GM19438 (cell line): ENCODE data around the gene GLIS1.
"Not testable (repeated sequence)": the region's sequence is repeated elsewhere in the genome, so short reads cannot be mapped to it uniquely, and the experiment has no call there.

Source experiments
- ATAC-seq: cut with Tn5 transposase; IDR thresholded peaks from one replicate; pipeline ENCODE4 v1.9.1; 2021; ENCODE audit warnings: low read depth; ENCODE audit not compliant: unreplicated experiment

Gene GLIS1

DNA sequence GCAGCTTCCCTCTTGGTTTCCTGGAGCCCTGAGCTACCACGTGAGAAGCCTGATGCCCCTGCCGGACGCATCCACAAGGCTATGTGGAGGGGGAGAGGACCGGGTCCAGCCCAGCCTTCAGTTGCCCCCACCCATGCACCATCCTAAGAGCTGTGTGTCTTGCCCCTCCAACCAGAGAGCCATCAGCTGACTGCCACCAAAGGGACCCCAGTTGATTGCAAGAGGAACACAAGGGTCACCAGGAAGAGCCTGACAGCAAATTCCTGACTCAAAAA lies 81.5 kb downstream of the GLIS1 start:
- ATAC-seq, result no peak

DNA sequence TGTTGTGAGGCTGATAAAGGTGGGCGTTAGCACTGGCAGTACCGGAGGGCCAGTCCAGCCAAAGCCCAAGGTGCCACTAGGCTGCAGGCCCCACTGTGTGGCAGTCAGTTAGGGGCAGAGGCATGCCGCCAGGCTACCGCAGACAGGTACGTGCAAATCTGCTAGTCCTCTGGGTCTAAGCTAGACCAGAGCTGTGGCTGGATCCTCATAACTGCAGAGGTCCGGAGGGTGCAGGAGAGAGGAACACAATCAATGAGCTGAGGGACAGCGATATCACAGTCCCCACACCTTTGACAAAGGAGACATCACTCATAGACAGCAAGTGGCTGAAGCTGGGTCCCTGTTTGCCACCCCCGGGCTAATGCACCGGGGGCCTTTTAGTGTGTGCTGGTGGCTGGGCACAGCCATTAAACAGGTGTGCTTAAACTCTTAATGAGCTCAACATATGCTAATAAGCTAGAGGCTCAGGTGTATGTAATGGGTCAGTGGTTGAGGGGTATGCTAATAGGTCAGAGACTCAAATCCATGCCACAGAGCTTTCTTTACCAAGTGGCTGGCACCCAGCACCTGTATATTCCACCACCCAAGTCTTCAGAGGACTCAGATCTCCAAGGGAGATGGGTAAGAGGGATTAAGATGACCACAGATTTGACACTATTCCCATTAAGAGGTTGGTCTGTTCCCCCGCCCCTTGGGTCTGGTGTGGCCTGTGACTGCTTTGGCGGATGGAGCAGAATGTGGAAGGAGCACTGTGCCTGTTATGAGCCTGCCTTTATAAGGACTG lies 82.0 kb downstream of the GLIS1 start:
- no peak for ATAC-seq

DNA sequence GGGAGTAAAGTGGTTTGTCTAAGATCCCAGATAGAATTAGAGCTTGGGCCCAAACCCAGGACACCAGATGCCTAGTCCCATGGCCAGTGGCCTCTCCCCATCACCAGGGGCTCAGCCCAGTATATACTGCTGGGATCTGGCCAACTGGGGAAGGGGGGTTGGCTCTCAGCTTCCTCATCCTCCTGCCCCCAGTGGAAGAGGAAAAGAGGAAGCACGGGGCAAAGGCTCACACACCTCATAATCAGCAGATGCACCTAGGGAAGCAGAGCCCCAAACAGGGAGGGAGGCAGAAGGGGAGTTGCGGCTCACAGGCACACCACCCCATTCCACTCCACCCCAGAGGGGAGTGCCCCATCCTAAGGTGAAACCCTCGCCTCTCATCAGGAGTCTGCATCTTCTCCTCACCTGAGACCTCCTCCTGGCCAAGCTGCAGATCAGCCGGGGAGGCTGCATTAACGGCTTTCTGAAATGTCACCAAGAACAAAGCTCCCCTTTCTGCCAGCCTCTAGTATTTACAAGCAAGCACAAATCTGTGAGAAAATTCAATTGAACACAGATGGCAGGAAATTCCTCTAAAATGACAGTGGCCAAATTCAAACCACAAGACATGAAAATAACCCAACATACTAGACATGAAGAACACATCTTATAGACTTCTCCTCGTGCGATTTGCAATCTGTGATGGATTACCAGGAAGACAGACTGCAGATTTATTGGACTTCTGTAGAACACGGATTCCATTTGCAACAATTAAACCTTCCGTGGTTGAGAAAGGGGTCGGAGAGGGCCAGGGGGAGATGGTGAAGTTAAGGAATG lies 82.8 kb downstream of the GLIS1 start:
- ATAC-seq, result no peak

DNA sequence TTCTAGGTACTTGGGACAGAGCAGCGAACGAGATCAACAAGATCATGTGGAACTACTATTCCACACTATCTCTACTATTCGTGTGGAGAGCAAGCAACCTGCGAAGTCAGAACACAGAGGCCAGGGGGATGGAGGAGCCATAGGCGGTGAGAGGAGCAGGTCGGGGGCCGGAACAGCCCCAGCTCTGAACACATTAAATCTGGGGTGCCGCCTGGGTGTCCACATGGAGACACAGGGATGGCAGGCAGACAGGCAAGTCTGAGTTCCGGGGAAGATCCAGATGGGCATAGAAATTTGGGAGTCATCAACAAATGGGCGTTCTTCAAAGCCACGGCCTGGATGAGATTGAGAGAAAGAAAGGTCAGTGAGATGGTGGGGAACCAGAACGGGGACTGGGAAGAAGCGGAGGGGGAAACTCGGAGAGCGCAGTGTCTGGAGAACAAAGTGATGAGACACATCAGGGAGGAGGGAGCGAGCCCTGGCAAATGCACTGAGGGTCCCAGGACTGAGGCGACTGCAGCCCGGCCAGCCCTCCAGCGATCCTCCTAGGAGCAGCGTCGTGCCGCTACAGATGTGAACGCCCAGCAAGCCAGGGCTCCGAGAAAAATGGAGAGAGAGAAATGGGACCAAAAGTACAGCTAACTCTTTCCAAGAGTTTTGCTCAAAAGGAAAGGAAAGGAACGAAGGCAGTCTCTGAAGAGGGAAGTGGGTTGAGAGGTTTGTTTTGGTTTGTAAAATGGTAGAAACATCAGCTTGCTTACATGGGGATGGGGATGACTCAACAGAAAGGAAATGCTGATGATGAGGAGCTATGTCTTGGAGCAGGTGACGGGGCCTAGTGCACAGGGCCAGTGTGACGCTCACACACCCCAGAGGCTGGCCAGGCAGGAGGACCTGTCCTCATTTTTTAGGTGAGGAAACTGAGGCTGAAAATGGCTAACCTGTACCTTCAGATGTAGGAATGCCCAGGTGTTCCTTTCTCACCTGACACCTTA lies 84.5 kb downstream of the GLIS1 start:
- no peak for ATAC-seq

DNA sequence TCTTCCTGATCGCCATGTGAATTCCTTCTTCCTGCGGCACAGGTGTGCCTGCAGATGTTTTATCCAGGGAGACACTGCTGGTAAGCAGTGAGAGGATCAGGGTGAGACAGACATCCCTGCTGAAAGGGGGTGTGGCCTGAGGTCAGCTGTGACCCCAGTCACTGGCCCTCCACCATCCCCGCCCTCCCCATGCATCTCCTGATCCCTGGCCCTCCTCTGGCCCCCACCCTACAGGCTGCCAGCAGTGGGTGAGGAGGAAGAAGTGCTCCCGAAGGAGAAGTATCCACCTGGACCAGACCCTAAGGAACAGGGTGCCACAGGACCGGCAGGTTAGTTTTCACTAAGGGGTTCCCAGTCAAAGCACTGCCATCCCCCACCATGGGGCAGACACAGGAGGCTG lies 85.3 kb downstream of the GLIS1 start:
- no peak for ATAC-seq

DNA sequence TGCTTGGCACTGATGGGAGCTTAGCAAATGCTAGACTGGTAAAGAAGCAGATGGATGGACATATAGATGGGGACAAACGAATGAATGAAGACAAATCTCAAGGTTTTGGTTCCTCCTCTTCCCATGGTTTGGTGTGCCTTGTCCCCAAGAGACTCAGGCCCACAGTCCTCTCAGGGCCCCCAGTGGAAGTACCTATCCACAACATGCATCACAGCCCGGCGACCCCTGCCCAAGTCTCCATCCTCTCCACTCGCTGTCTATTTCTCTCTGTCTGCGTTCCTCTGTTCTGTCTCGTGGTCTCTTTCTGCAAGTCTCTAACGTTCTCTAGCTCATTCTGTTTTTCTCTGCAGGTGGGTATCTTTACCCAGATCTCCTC lies 85.8 kb downstream of the GLIS1 start:
- no peak for ATAC-seq

DNA sequence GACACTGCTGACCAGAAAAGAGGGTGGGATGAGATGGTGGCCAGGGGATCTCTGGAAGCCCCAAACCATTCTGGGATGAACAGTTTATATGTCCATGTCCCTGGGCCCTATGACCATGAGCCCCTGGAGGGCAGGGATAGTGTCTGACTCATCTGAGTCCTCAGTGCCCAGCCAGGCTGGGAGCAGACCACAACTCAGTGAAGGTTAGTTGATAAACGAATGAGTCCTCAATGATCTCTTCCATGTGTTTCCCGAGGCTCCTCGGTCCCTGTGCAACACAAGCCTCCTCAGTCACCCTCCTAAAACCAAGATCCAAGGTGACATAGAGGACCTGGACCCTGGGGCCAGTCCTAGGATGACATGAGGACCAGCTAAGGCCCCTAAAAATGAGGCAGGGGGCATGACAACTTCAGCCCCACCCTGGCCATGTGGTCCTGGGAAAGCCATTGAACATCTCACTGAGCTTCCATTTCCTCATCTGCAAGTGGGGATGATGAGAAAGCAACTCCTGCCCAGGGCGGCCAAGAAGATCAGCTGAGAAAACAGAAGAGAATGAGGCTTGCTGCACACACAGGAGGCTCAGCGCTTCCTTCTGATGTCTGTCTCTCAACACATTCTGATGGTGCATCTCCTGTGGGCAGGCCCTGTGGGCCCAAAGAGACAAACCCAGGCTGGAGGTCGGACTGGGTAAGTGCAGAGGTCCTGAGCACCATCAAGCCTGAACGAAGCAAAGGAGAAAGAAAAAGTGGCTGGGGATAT lies 86.3 kb downstream of the GLIS1 start:
- ATAC-seq, result no peak

DNA sequence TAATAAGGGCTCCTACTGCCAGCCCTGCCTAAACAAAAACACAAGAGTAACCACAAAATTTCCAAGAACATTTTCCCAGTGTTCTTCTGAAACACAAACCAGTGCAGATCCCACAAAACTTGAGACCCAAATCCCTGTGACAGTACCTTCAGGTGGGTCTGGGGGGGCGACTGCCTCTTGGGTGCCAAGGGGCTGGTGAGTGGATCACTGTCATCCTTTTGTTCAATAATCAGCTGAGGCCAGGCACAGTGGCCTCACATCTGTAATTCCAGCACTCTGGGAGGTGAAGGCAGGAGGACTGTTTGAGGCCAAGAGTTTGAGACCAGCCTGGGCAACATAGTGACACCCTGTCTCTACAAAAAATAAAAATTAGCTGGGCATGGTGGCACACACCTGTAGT lies 87.6 kb downstream of the GLIS1 start:
- no peak for ATAC-seq

DNA sequence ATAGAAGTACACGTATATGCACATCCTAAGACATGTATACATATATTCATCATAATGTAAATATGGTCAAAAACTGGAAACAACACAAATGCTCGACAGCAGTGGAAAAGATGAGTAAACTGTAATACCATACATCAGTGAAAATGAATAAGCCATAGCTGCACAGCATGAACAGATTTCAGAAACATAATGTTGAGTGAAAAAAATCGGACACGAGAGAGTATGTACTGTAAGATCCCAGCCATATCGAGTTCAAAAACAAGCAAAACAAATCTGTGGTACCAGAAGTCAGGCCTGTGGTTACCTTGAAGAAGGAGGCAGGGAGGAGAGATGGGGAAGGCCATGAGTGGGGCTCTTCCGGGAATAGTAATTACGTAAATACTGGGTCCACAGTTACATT lies 90.4 kb downstream of the GLIS1 start:
- no peak for ATAC-seq

DNA sequence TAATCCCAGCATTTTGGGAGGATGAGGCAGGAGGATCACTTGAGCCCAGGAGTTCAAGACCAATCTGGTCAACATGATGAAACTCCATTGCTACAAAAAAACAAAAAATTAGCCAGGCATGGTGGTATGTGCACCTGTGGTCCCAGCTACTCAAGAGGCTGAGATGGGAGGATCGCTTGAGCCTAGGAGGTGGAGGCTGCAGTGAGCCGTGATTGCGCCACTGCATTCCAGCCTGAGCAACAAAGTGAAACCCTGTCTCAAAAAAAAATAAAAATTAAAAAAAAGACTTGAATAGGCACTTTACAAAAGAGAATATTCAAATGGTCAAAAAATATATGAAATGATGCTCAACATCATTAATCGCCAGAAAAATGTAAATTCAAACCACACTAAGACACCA lies 91.0 kb downstream of the GLIS1 start:
- ATAC-seq, result not testable (repeated sequence)

DNA sequence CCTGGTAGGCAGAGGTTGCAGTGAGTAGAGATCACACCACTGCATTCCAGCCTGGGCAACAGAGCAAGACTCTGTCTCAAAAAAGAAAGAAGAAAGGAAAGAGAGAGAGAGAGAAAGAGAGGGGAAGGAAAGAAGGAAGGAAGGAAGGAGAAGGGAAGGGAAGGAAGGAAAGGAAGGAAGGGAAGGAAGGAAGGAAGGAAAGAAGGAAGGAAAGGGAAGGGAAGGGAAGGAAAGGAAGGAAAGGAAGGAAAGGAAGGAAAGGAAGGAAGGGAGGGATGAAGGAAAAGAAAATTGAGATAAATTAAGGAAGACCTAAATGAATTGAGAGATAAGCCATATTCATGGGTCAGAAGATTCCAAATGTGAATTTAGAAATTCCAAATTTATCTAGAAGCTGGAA lies 92.2 kb downstream of the GLIS1 start:
- ATAC-seq, result no peak

DNA sequence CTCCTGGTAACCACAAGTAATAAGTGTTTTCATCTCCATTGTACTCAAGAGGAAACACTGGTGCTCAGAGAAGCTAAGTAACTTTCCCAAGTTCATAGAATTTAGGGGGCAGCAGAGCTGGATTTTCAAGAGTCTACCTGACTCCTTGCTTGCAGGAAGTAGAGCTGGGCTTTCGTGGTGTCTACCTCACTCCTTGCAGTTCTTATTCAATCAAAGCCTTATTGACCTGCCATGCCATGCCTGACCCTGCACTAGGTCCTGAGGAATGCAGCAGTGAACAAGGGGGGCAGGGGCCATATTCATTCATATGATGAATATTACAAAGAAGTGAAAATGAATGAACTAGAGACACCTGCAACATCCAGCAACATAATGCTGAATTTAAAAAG lies 93.3 kb downstream of the GLIS1 start:
- ATAC-seq, result no peak

DNA sequence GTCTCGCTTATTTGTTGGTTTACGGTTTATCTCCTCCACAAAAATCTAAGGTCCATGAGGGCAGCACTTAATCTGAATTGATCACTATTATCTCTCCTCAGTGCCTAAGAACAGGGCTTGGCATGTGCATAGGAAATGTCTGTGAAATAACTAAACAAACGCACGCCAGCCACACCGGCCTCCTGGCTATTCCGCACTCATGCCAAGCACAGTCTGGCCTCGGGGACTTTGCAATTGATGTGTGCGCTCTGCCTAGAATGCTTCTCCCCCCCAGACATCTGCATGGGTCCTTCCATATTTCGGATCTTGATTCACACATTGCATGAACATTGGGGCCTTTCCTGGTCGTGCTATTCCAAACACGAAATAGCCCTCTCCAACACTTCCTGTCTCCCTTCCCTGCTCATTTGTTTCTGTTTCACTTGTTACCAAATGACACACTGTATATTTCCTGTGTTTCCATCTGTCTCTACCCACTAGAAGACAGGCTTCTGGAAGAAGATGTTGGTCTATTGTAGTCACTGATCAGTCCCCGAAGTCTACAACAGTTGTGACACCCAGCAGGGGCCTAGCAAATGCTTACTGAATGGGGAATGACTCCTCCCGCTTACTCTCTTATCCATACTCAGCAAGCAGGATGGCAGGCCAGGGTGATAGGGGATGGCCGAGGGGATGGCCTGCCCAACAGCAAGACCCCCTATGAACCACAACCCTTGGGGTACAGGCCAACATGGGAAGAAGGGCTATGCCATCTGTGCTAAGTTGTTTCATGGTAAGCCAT lies 93.9 kb downstream of the GLIS1 start:
- ATAC-seq, result no peak

DNA sequence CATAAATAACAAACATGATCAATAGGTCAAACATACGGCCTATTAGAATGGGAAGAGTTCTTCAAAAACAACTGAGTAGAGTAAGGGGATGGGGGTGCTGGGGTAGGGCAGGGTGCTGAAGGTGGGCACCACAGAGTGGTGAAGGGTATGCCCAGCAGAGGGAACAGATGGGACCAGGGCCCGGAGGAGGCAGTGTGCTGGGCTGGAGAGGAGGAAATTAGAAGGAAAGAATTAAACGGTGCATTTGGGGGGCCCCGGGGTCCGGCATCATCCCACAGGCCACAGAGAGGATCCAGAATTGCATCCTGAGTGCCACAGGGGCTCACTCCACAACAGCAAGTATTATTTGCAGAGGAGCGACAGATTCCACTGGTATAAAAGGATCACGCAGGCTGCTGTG lies 94.5 kb downstream of the GLIS1 start:
- ATAC-seq, result no peak

DNA sequence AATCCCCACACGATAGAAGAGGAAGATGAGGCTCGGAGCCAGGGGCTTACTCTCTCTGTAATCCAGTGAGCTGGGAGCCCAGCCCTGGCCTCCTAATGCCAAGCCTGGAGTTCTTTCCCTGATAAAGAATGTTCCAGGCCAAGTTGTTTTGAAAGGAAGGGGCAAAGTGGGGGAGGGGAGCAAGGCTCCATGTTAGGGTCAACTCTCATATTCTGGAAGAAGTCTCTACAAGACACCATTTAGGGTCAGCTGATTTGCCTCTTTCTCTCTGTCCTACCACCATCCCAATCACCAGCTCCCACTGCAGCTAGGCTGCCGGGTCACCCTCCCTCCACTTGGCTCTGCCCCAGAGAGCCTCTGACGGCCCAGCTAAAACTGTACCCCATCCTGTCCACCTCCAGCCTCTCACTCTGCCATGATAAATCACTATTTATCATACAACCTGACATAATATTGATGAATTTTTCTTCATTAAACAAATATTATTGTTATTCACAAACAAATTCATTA lies 95.0 kb downstream of the GLIS1 start:
- ATAC-seq, result no peak

DNA sequence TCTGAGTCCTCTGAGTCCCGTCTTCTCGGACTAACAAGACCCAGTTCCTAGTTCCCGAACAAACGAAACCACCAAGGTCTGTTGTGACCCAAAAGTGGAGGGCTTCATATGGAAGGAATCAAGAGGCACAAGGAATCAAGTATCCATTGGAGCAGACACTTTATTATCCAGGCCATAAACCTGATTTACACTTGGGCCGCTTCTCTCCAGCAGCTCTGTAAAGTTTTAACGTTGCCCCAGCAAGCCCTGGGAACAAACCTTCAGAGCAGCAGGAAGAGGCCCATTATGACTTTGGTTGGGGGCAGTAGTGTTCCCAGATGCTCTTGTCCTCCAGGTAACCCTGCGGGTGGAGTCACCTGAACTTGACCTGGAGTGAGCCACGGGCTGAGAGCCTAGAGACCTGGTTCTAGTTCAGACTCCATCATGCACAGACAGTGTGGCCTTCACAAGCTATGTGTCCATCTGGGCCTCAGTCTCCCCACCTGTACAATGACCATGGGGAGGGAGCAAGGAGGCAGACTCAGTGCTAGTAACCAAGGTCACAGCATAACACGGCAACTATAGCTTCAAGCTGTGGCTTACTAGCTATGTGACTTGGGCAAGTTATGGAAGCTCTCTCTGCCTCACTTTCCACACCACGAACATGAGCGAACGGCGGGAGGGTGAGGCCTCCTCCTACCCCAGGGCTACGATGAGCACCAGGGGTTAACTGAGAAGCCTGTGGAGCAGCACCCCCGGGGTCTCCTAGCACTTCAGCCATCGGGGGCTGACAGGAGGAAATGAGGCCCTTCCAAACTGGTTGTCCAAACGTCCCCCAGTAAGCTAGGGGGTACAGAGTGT lies 95.7 kb downstream of the GLIS1 start:
- no peak for ATAC-seq

DNA sequence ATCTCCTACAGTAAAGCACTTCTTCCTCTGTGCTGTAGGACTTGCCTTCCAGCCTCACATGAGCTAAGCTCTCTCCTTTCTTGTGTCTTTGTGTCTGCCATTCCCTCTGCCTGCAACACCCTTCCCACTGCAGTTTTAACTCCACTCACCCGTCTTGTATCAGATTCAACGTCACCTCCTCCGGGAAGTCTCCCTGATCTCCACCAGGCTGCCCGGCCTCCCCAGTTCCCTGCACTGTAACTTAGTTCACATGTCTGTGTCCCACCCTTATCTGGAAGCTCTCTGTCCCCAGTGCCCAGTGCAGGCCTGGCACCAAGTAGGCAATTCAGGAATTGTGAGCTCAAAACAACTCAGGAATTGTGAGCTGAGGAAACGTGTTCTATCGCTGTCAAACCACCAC lies 96.4 kb downstream of the GLIS1 start:
- ATAC-seq, result no peak

DNA sequence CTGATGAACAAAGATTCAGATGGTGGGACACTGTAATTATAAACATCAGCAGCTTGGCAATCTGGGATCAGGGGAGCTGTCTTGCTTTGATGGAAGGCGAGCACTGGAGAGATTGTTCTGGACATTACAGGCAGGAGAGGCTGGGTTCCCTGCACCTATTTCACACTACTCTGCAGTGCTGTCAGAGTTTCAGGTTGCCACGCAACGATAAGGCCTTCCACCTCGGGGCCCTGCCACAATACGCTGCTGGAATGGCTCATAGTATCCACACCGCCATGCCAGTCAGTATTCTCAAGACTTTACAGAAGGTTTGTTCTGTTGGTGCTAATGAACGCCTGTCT lies 96.8 kb downstream of the GLIS1 start:
- no peak for ATAC-seq
